HepG2 (cell line): ENCODE measurements around the gene MLYCD. TPM values are rescaled to one million over a fixed set of nuclear protein-coding genes. Genes with fewer than 3 reads are reported as not detected.

Experiments
- ATAC-seq: fragments of 200-7000 bp; cut with Tn5 transposase; 3 replicates; pipeline ENCODE4 v1.9.1; 2020; ENCODE audit warnings: mild to moderate bottlenecking, moderate library complexity
- BruUV-seq: library from RNA; stranded (reverse); fragments of 400-500 nt; replicated peaks from 2 replicates; lab custom pipeline; 2021; lab: Mats Ljungman, UMichigan
- CTCF ChIA-PET: fragments of 300-600 bp; formaldehyde crosslinking; extraction: SDS; loops from one replicate; lab custom pipeline; 2021; ENCODE audit warnings: low total read pairs, inconsistent platforms, low intra/inter-chr PET ratio; lab: Yijun Ruan, JAX
- POLR2A ChIA-PET: fragments of 350-600 bp; sonication (Branson Sonifier 250); formaldehyde crosslinking; loops from one replicate; lab custom pipeline; 2020; ENCODE audit warnings: antibody characterized with exemption, inconsistent platforms; lab: Yijun Ruan, JAX
- DNase-seq: peaks from one replicate; pipeline ENCODE4 v3.0.0-alpha.2; 2015; ENCODE audit warnings: low spot score
- FAIRE-seq: peaks from 3 replicates; lab custom pipeline; 2011; peaks lifted over from hg19 to GRCh38; lab: Jason Lieb, UNC
- H2AFZ ChIP-seq: one replicate; pipeline ENCODE4 v1.6.1; 2011; ENCODE audit warnings: low read length, inconsistent platforms
- H3K27ac ChIP-seq: fragments of 300-600 bp; 3 replicates; pipeline ENCODE4 v1.8.0; 2011; ENCODE audit warnings: mixed run types, mild to moderate bottlenecking, mixed read lengths, low read length, inconsistent platforms; ENCODE audit not compliant: insufficient read depth; ENCODE audit errors: extremely low read length
- H3K27me3 ChIP-seq, 2 experiments: fragments of 200-600 bp in 1 of 2; 2 replicates in 1 of 2; 3 replicates in 1 of 2; pipeline versions ENCODE4 v1.6.0 to v1.8.0; 2011; ENCODE audit warnings: low read length in 2 of 2, mild to moderate bottlenecking in 2 of 2, moderate library complexity in 2 of 2, inconsistent platforms in 1 of 2; ENCODE audit not compliant: insufficient read depth in 2 of 2, control insufficient read depth in 1 of 2
- H3K36me3 ChIP-seq, 2 experiments: fragments of 200-600 bp in 1 of 2; replicated peaks in 1 of 2; 2 replicates in 1 of 2; 3 replicates in 1 of 2; pipeline versions ENCODE4 v1.5.1 to v1.8.0; 2011; ENCODE audit warnings: low read length in 2 of 2, inconsistent platforms in 1 of 2; ENCODE audit not compliant: insufficient read depth in 2 of 2, control insufficient read depth in 1 of 2
- H3K4me1 ChIP-seq: 2 replicates; pipeline ENCODE4 v1.5.1; 2012; ENCODE audit warnings: low read length, inconsistent platforms; ENCODE audit not compliant: insufficient read depth
- H3K4me2 ChIP-seq: 2 replicates; pipeline ENCODE4 v1.6.0; 2011; ENCODE audit warnings: low read depth, low read length, inconsistent platforms
- H3K4me3 ChIP-seq, 3 experiments: fragments of 200-600 bp in 1 of 3; sonication (generic), shearing (Covaris generic) in 1 of 3; replicated peaks in 1 of 3; 2 replicates each; pipeline ENCODE4 v1.5.1; 2011 to 2016; ENCODE audit warnings: low read length in 3 of 3, inconsistent platforms in 2 of 3, low read depth in 2 of 3, mild to moderate bottlenecking in 2 of 3, control low read depth in 1 of 3, mixed read lengths in 1 of 3; ENCODE audit not compliant: insufficient read depth in 1 of 3
- H3K79me2 ChIP-seq: one replicate; pipeline ENCODE4 v1.6.1; 2011; ENCODE audit warnings: low read length, inconsistent platforms; ENCODE audit not compliant: insufficient read depth
- H3K9ac ChIP-seq: 2 replicates; pipeline ENCODE4 v1.6.0; 2011; ENCODE audit warnings: mild to moderate bottlenecking, low read depth, low read length, inconsistent platforms; ENCODE audit not compliant: insufficient read depth
- H3K9me3 ChIP-seq: 2 replicates; pipeline ENCODE4 v1.5.1; 2012; ENCODE audit warnings: mild to moderate bottlenecking, low read length
- H4K20me1 ChIP-seq: 2 replicates; pipeline ENCODE4 v1.6.0; 2011; ENCODE audit warnings: inconsistent platforms, mild to moderate bottlenecking, low read length, moderate library complexity; ENCODE audit not compliant: insufficient read depth
- IKZF1 ChIP-seq: fragments of 450-650 bp; IDR thresholded peaks from 2 replicates; pipeline ENCODE4 v1.7.1; 2016
- JUNB ChIP-seq: sonication (generic); formaldehyde crosslinking; IDR thresholded peaks from 2 replicates; pipeline ENCODE4 v1.8.0; 2022; ENCODE audit warnings: missing genetic modification reagents, mild to moderate bottlenecking, borderline replicate concordance
- MEF2D ChIP-seq: sonication (generic); formaldehyde crosslinking; IDR thresholded peaks from 2 replicates; pipeline ENCODE4 v1.5.1; 2020; ENCODE audit warnings: mild to moderate bottlenecking, missing genetic modification reagents
- NR3C1 ChIP-seq: sonication (generic); formaldehyde crosslinking; IDR thresholded peaks from 2 replicates; pipeline ENCODE4 v1.4.0; 2020; ENCODE audit warnings: missing genetic modification reagents
- PCBP1 ChIP-seq: fragments of 200-400 bp; formaldehyde crosslinking; IDR thresholded peaks from 2 replicates; pipeline ENCODE4 v1.6.1; 2017; ENCODE audit warnings: mild to moderate bottlenecking, low read depth, low read length, borderline replicate concordance
- TFDP1 ChIP-seq: IDR thresholded peaks from 2 replicates; pipeline ENCODE4 v1.6.1; 2016; ENCODE audit warnings: missing compliant biosample characterization, missing genetic modification reagents, borderline replicate concordance
- ZBTB8A ChIP-seq: sonication (generic); formaldehyde crosslinking; IDR thresholded peaks from 2 replicates; pipeline ENCODE4 v1.4.0; 2020; ENCODE audit warnings: mild to moderate bottlenecking, low read depth, missing genetic modification reagents, borderline replicate concordance
- ZMAT3 ChIP-seq: sonication (generic); formaldehyde crosslinking; conservative IDR thresholded peaks from 2 replicates; pipeline ENCODE4 v1.7.0; 2021; ENCODE audit warnings: missing genetic modification reagents
- ZNF143 ChIP-seq: sonication (generic); formaldehyde crosslinking; IDR thresholded peaks from 2 replicates; pipeline ENCODE4 v1.4.0; 2020; ENCODE audit warnings: missing genetic modification reagents
- ZNF317 ChIP-seq: sonication (generic); formaldehyde crosslinking; IDR thresholded peaks from 2 replicates; pipeline ENCODE4 v1.5.0; 2020; ENCODE audit warnings: mild to moderate bottlenecking, missing genetic modification reagents
- ZNF484 ChIP-seq: sonication (generic); formaldehyde crosslinking; IDR thresholded peaks from 2 replicates; pipeline ENCODE4 v1.5.1; 2020; ENCODE audit warnings: mild to moderate bottlenecking, low read depth, missing genetic modification reagents, borderline replicate concordance
- ZNF713 ChIP-seq: sonication (generic); formaldehyde crosslinking; IDR thresholded peaks from 2 replicates; pipeline ENCODE4 v1.4.0; 2020; ENCODE audit warnings: mild to moderate bottlenecking, missing genetic modification reagents
- ZUFSP ChIP-seq: sonication (generic); formaldehyde crosslinking; IDR thresholded peaks from 2 replicates; pipeline ENCODE4 v1.9.0; 2021; ENCODE audit warnings: missing genetic modification reagents, mild to moderate bottlenecking, borderline replicate concordance
- WGBS: methylation state at CpG from one replicate; pipeline ENCODE4 v1.1.6; 2017; ENCODE audit warnings: low lambda C conversion rate; 5-methylcytosine and 5-hydroxymethylcytosine counted together
- in situ Hi-C: cut with HindIII; loops from 2 replicates; pipeline ENCODE4 v1.10.0; 2017; ENCODE audit warnings: low pct_unique_long_range_greater_than_20kb; ENCODE audit not compliant: extremely low pct_ligation_motif_present
- intact Hi-C: fragments of 100-400 bp; cut with micrococcal nuclease; formaldehyde crosslinking; loops from one replicate; pipeline ENCODE4 v1.10.0; 2022; ENCODE audit not compliant: unreplicated experiment
- polyA plus RNA-seq, 8 experiments: library from polyadenylated mRNA; depleted of rRNA in 3 of 8; stranded (reverse) in 7 of 8; unstranded in 1 of 8; fragments of >200 nt; fragmentation: Illumina TruSeq in 4 of 8; extraction: Trizol in 4 of 8; gene quantifications; 2 replicates each; pipeline versions ENCODE4 v1.2.1 to v1.2.3, GENCODE V29; 2011 to 2016; ENCODE audit warnings: low read depth in 4 of 8, missing spikeins in 1 of 8, mixed read lengths in 1 of 8; ENCODE audit not compliant: insufficient read depth in 1 of 8
- total RNA-seq, 5 experiments: library from RNA; depleted of rRNA; stranded (reverse); fragments of >200 nt; fragmentation: Illumina TruSeq; extraction: Trizol; gene quantifications; 2 replicates each; pipeline ENCODE4 v1.2.3, GENCODE V29; 2016; ENCODE audit warnings: low read depth in 1 of 5
- TF ChIP-seq, protein P1 (sequence below): sonication (generic); formaldehyde crosslinking; IDR thresholded peaks from 2 replicates; pipeline ENCODE4 v1.4.0; 2020; ENCODE audit warnings: mild to moderate bottlenecking, missing genetic modification reagents
- TF ChIP-seq, protein P2 (sequence below), 2 experiments: IDR thresholded peaks; 2 replicates each; pipeline ENCODE4 v1.6.1; 2011 to 2012; ENCODE audit warnings: low read length in 2 of 2, borderline replicate concordance in 1 of 2, low read depth in 1 of 2, mild to moderate bottlenecking in 1 of 2, moderate library complexity in 1 of 2

Gene MLYCD
- total and polyA plus RNA-seq, 2 of the 13 experiments (the other 11 are each of a cell fraction or from before 2014, with no cell fraction given) = 1.8 to 4.0 TPM

DNA sequence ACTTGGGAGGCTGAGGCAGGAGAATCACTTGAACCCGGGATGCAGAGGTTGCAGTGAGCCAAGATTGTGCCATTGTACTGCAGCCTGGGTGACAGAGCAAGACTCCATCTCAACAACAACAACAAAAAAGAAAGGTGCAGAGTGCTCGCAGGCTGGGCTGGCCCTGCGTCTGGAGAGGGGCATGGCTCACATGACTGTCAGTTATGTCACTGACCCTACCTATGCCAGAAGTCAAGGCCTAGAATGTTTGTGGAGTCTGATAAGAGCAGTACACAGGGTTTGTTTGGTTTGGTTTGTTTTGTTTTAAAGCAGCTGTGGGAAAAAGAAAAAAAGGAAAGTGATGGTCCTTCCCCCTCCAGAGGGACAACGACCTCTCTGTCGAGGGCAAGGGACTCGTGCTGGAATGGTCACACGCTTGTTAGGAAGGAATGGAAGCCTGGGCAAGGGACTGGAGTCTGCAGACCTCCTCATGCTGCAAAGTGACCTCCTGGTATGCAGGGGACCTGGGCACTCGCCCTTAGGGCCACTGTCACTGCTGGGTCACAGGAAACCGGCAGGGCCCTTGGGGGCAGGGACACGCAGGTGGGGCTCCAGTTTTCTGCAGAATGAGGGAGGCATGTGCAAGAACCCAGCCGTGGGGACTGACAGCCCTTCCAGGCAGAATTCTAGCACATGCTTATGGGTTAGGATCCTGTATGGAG is 44.0 kb downstream of the MLYCD start:
- peak; percentile 97 for FAIRE-seq
- in situ Hi-C loops = no loop called here
- H3K79me2 ChIP-seq = no peaks in the 10 kb centered on the region
- no peaks in the 10 kb centered on the region for H3K9me3 ChIP-seq
- peak; percentile 98 for DNase-seq
- peaks cover 4 to 21% of the 10 kb centered on the region in 2 experiments; a peak in 2 of 5 replicates for H3K27me3 ChIP-seq
- H4K20me1 ChIP-seq = no peaks in the 10 kb centered on the region
- peak overlapping the region; percentile 74 for H3K4me2 ChIP-seq
- peak; percentile 76 for ATAC-seq
- peak overlapping the region; percentile 43 for H3K27ac ChIP-seq
- WGBS = 1% methylated on average over 11 of the region's 11 CpGs
- peak overlapping the region; percentile 9; the same call in 1 of the 2 replicates for H3K9ac ChIP-seq
- ChIA-PET CTCF (no interaction called here), POLR2A (interaction anchor here (0.7 to 4.3 kb wide), 6 partner anchors 8 to 135 kb away, joined by 3 to 58 read pairs (median 4); partner anchors contain the start of genes HSBP1 and OSGIN1)
- intact Hi-C loops = loop anchor here (1.0 to 2.0 kb wide), 2 partner anchors 10 to 14 kb away; partner anchors contain the start of gene OSGIN1
- peaks cover 100% of the 10 kb centered on the region for H3K4me1 ChIP-seq
- no peaks in the 10 kb centered on the region for H3K36me3 ChIP-seq
- H2AFZ ChIP-seq = no peak overlapping the region
- peak overlapping the region; percentile 9 to 57 (median 11); a peak in 5 of 6 replicates for H3K4me3 ChIP-seq
- BruUV-seq = TSS peak; percentile 46
- TF ChIP-seq MEF2D (peak; percentile 98), ZNF143 (peak; percentile 67), ZMAT3 (CRISPR knock-in tag) (peak; percentile 65), TFDP1 (CRISPR knock-in tag) (peak; percentile 65), NR3C1 (CRISPR knock-in tag) (no peak), ZBTB8A (CRISPR knock-in tag) (no peak), JUNB (CRISPR knock-in tag) (peak; percentile 90), IKZF1 (no peak), PCBP1 (no peak), ZUFSP (CRISPR knock-in tag) (no peak), ZNF713 (no peak; the same call in 1 of the 2 replicates), ZNF484 (CRISPR knock-in tag) (no peak), ZNF317 (CRISPR knock-in tag) (peak; percentile 69)
- TF ChIP-seq, protein P1, sequence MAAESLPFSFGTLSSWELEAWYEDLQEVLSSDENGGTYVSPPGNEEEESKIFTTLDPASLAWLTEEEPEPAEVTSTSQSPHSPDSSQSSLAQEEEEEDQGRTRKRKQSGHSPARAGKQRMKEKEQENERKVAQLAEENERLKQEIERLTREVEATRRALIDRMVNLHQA (CRISPR knock-in tag) = no peak
- TF ChIP-seq, protein P2, sequence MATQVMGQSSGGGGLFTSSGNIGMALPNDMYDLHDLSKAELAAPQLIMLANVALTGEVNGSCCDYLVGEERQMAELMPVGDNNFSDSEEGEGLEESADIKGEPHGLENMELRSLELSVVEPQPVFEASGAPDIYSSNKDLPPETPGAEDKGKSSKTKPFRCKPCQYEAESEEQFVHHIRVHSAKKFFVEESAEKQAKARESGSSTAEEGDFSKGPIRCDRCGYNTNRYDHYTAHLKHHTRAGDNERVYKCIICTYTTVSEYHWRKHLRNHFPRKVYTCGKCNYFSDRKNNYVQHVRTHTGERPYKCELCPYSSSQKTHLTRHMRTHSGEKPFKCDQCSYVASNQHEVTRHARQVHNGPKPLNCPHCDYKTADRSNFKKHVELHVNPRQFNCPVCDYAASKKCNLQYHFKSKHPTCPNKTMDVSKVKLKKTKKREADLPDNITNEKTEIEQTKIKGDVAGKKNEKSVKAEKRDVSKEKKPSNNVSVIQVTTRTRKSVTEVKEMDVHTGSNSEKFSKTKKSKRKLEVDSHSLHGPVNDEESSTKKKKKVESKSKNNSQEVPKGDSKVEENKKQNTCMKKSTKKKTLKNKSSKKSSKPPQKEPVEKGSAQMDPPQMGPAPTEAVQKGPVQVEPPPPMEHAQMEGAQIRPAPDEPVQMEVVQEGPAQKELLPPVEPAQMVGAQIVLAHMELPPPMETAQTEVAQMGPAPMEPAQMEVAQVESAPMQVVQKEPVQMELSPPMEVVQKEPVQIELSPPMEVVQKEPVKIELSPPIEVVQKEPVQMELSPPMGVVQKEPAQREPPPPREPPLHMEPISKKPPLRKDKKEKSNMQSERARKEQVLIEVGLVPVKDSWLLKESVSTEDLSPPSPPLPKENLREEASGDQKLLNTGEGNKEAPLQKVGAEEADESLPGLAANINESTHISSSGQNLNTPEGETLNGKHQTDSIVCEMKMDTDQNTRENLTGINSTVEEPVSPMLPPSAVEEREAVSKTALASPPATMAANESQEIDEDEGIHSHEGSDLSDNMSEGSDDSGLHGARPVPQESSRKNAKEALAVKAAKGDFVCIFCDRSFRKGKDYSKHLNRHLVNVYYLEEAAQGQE (IDR thresholded peaks at IDR 0.05; ENCODE audit: borderline replicate concordance in 1 of 2, low read depth in 1 of 2, low read length in 2 of 2) = peak in 1 of 2 experiments; percentile 80; a peak in 2 of 4 replicates
